HG03457 (cell line): ENCODE measurements around the gene GABBR2.

ENCODE experiments used
- ATAC-seq: cut with Tn5 transposase; IDR thresholded peaks from one replicate; pipeline ENCODE4 v1.9.1; 2021; ENCODE audit warnings: moderate number of reproducible peaks; ENCODE audit not compliant: unreplicated experiment

GABBR2 gene

GRCh38 chr9:98253565-98253964 is 455.2 kb downstream of the GABBR2 start:
- no peak for ATAC-seq

GRCh38 chr9:98251551-98251950 is 457.2 kb downstream of the GABBR2 start:
- no peak for ATAC-seq

- ATAC-seq: no peak
These were observed 459.0 kb downstream of the GABBR2 start for GRCh38 chr9:98249771-98250170.

GRCh38 chr9:98248737-98249474 is 459.8 kb downstream of the GABBR2 start:
- no peak for ATAC-seq

- ATAC-seq: no peak
These were observed 460.7 kb downstream of the GABBR2 start for GRCh38 chr9:98247831-98248657.

GRCh38 chr9:98242426-98242825 is 466.3 kb downstream of the GABBR2 start:
- no peak for ATAC-seq

- no peak for ATAC-seq
These were observed 467.1 kb downstream of the GABBR2 start for GRCh38 chr9:98241357-98242300.

GRCh38 chr9:98240475-98240874 is 468.3 kb downstream of the GABBR2 start:
- ATAC-seq: no peak
